Endothelial cell (in vitro differentiated cells): ENCODE measurements around the gene P2RY11. TPM values are rescaled to one million over a fixed set of nuclear protein-coding genes. Genes with fewer than 3 reads are reported as not detected.

ENCODE experiments used
- DNase-seq: peaks from one replicate; pipeline ENCODE4 v3.0.0; 2021; ENCODE audit warnings: low spot score
- H3K27ac Mint-ChIP-seq: one replicate; pipeline ENCODE4 v1.8.0; 2021; ENCODE audit warnings: mixed read lengths, inconsistent platforms; ENCODE audit not compliant: unreplicated experiment
- H3K27me3 Mint-ChIP-seq: one replicate; pipeline ENCODE4 v1.8.0; 2021; ENCODE audit warnings: mild to moderate bottlenecking, moderate library complexity, mixed read lengths, inconsistent platforms; ENCODE audit not compliant: unreplicated experiment
- H3K36me3 Mint-ChIP-seq: one replicate; pipeline ENCODE4 v1.8.0; 2021; ENCODE audit warnings: mild to moderate bottlenecking, low read depth, mixed read lengths, inconsistent platforms; ENCODE audit not compliant: unreplicated experiment
- H3K4me1 Mint-ChIP-seq: one replicate; pipeline ENCODE4 v1.8.0; 2021; ENCODE audit warnings: mild to moderate bottlenecking, mixed read lengths, inconsistent platforms; ENCODE audit not compliant: unreplicated experiment
- H3K4me3 Mint-ChIP-seq: one replicate; pipeline ENCODE4 v1.8.0; 2021; ENCODE audit warnings: mild to moderate bottlenecking, mixed read lengths, inconsistent platforms; ENCODE audit not compliant: unreplicated experiment
- H3K9me3 Mint-ChIP-seq: one replicate; pipeline ENCODE4 v1.8.0; 2021; ENCODE audit warnings: mixed read lengths, inconsistent platforms; ENCODE audit not compliant: unreplicated experiment
- total RNA-seq: library from RNA; stranded (reverse); fragmentation: NEBNext Ultra II Directional; extraction: Animal tissue kit (Norgen Biotek cat#: 25700); gene quantifications from one replicate; pipeline ENCODE4 v1.2.1, GENCODE V29; 2021; ENCODE audit not compliant: unreplicated experiment
- TF ChIP-seq, protein P1 (sequence below): fragments of 200-600 bp; sonication (generic); IDR thresholded peaks from one replicate; pipeline ENCODE4 v1.5.0; 2021; ENCODE audit warnings: antibody characterized with exemption; ENCODE audit not compliant: unreplicated experiment

The P2RY11 gene
- total RNA-seq, 1 donor from 2014 or later, result 16.3 TPM

DNA sequence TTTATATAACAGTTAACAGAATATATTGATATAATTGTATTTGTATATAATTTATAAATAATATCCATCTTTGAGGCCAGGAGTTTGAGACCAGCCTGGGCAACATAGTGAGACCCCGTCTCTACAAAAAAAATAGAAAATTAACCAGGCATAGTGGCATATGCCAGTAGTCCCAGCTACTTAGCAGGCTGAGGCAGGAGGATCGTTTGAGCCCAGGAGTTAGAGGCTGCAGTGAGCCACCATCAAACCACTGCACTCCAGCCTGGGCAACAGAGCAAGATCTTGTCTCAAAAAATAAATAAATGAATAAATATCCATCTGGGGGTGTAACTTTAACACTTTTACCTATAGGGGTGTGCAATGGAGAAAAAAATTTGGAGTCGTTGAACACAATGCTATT lies 26.7 kb upstream of the P2RY11 start:
- DNase-seq, result no peak
- no peaks in the 10 kb centered on the region for H3K4me1 Mint-ChIP-seq
- H3K27me3 Mint-ChIP-seq, result peaks cover 3% of the 10 kb centered on the region
- H3K9me3 Mint-ChIP-seq, result no peaks in the 10 kb centered on the region
- no peak overlapping the region for H3K27ac Mint-ChIP-seq
- TF ChIP-seq, protein P1, sequence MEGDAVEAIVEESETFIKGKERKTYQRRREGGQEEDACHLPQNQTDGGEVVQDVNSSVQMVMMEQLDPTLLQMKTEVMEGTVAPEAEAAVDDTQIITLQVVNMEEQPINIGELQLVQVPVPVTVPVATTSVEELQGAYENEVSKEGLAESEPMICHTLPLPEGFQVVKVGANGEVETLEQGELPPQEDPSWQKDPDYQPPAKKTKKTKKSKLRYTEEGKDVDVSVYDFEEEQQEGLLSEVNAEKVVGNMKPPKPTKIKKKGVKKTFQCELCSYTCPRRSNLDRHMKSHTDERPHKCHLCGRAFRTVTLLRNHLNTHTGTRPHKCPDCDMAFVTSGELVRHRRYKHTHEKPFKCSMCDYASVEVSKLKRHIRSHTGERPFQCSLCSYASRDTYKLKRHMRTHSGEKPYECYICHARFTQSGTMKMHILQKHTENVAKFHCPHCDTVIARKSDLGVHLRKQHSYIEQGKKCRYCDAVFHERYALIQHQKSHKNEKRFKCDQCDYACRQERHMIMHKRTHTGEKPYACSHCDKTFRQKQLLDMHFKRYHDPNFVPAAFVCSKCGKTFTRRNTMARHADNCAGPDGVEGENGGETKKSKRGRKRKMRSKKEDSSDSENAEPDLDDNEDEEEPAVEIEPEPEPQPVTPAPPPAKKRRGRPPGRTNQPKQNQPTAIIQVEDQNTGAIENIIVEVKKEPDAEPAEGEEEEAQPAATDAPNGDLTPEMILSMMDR, result no peak
- peak overlapping the region; percentile 90 for H3K4me3 Mint-ChIP-seq
- no peaks in the 10 kb centered on the region for H3K36me3 Mint-ChIP-seq

DNA sequence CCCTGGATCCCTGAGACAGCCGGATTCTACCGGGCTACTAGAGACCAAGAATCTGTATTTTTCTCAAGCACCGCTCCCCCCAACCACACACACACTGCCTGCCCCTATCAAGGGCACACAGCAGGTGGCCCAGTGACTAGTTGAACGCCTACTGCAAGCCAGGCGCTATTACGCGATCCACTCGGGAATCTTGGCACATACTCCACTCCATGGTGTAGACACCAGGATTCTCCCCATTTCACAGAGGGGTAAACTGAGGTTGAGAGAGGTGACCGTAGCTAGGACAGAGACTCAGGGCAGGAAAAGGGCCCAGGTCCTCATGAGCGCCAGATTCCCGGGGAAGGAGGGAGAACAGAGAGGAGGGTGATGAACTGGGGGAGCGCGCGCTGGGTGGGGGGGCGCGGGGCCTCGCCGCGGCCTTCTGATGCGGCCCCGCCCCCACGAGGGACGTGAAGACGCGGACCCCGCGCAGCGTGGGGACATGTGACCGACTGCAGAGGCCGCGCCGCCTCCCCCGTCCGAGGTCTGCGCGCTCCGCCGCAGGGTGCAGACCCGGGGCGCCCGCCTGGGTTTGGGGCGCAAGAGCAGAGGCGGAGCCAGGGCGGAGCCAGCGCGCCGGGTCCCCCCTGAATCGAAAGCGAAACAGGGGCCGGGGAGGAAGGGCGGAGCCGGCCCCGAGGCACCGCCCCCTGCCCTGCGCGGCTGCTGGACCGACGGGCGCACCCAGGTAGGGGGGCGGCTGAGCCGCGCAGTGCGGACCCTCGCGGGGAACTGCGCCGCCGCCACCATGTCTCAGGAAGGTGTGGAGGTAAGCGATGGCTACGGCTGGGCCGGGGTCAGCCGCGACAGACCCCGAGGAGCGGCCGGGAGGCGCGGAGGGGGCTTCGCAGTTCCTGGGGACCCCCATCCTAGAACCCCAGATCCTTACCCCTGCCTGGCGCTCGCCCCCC lies 25.6 kb upstream of the P2RY11 start, which contains the start of gene SHFL:
Gene SHFL (plus strand): TSS at position 677 of the 950 bp plus-strand sequence. CDS start 111 bp downstream, at position 788.
- peak; percentile 44 for DNase-seq
- Mint-ChIP-seq H3K9me3 (no peaks in the 10 kb centered on the region), H3K27ac (peak within 1 kb of the TSS; percentile 36), H3K27me3 (peaks cover 6% of the 10 kb centered on the region), H3K4me1 (no peaks in the 10 kb centered on the region), H3K36me3 (peaks cover 3% of the 10 kb centered on the region), H3K4me3 (peak within 1 kb of the TSS; percentile 90)
- TF ChIP-seq, protein P1, result no peak

DNA sequence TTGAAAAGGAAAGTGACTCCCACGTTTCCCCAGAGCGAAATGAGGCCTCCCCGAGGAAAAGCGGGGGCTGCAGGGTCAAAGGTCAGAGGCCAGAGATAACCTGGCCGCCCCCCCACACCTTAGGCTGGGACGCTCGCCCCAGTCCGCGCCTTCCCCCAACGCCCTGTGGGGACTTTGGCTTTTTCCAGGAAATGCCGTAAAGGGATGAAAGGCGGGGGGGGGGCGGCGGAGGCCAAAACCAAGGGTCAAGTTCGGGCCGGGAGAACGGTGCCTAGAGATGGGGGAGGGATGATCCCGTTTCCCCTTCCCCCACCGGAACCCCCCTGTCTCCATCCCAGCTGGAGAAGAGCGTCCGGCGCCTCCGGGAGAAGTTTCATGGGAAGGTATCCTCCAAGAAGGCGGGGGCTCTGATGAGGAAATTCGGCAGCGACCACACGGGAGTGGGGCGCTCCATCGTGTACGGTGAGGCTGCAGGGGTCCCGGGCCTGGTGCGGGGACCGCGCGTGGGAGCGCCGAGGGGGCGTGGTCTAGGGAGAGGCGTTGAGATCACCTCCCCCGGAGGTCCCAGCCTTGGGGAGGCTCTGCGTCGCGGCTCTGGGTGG lies 24.8 kb upstream of the P2RY11 start:
- H3K4me3 Mint-ChIP-seq, result no peak overlapping the region
- peaks cover 6% of the 10 kb centered on the region for H3K27me3 Mint-ChIP-seq
- peaks cover 3% of the 10 kb centered on the region for H3K36me3 Mint-ChIP-seq
- H3K9me3 Mint-ChIP-seq, result no peaks in the 10 kb centered on the region
- TF ChIP-seq, protein P1, result no peak
- no peak overlapping the region for H3K27ac Mint-ChIP-seq
- DNase-seq, result no peak
- no peaks in the 10 kb centered on the region for H3K4me1 Mint-ChIP-seq

DNA sequence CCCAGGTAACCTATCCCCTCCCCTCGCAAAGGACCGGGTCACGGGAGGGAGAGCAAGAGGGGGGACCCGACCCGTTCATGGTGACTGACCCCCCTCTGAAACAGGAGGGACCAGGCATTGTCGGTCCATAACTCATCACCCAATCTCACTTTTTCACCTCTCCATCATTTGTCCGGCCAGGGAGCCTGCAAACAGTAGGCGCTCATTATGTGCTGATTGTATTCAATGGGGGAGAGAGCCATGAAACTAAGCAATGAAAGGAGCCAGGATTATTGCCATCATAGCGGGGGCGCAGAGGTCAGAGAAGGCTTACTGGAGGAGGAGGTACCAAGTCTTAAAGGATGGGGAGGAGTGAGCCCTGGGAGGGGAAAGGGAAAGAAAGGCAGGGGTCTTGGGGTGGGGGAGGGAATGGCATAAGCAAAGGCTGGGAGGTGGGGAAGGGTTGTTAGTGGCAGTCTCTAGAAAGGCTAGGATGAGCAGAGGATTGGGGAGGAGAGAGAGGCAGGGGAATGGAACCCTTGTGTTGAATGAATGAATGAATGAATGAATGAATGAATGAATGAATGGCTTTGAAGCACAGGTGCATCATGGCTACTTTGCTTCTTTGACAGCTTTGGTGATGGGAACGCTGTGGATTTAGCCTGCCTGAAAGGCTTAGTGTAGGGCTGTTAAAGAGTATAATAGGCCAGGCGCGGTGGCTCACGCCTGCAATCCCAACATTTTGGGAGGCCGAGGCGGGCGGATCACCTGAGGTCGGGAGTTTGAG lies 24.0 kb upstream of the P2RY11 start:
- no peak for DNase-seq
- Mint-ChIP-seq H3K27me3 (peaks cover 9% of the 10 kb centered on the region), H3K9me3 (no peaks in the 10 kb centered on the region), H3K36me3 (peaks cover 3% of the 10 kb centered on the region), H3K4me3 (peak overlapping the region; percentile 33), H3K4me1 (no peaks in the 10 kb centered on the region), H3K27ac (no peak overlapping the region)
- TF ChIP-seq, protein P1, result no peak
